Measurements from ENCODE around the gene ZSWIM3. TPM values are rescaled to one million over a fixed set of nuclear protein-coding genes. Genes with fewer than 3 reads are reported as not detected.
"Not testable (repeated sequence)": the region's sequence is repeated elsewhere in the genome, so short reads cannot be mapped to it uniquely, and the experiment has no call there.

ZSWIM3 gene
- total RNA-seq, 2 donors from 2014 or later, result 4.6 to 5.2 TPM

GRCh38 chr20:45872626-45873025, 15.2 kb downstream of the ZSWIM3 start:
- H3K9ac ChIP-seq (ENCODE audit: low read depth in 2 of 2, low read length in 2 of 2), result no peak overlapping the region
- no peak for DNase-seq

GRCh38 chr20:45873409-45874103, 16.1 kb downstream of the ZSWIM3 start:
- H3K4me3 ChIP-seq, result no peak overlapping the region
- no peaks in the 10 kb centered on the region for H3K9me3 ChIP-seq
- H3K9ac ChIP-seq (ENCODE audit: low read depth in 2 of 2, low read length in 2 of 2), result no peak overlapping the region
- H3K36me3 ChIP-seq, result no peaks in the 10 kb centered on the region
- H3K27me3 ChIP-seq, result no peaks in the 10 kb centered on the region
- no peaks in the 10 kb centered on the region for H3K4me1 ChIP-seq
- TF ChIP-seq CTCF (IDR thresholded peaks at IDR 0.05), result no peak
- DNase-seq, result no peak
- intact Hi-C loops (cut with DNase I), result no loop called here
- H3K27ac ChIP-seq, result no peak overlapping the region

More at GRCh38 chr20:45872626-45873025, 15.2 kb downstream of the ZSWIM3 start:
- intact Hi-C loops (cut with DNase I), result no loop called here
- no peak overlapping the region for H3K27ac ChIP-seq
- no peaks in the 10 kb centered on the region for H3K27me3 ChIP-seq
- H3K4me1 ChIP-seq, result no peaks in the 10 kb centered on the region
- no peaks in the 10 kb centered on the region for H3K9me3 ChIP-seq
- no peak for TF ChIP-seq CTCF (IDR thresholded peaks at IDR 0.05)
- H3K4me3 ChIP-seq, result no peak overlapping the region
- no peaks in the 10 kb centered on the region for H3K36me3 ChIP-seq

GRCh38 chr20:45874104-45874481, 16.7 kb downstream of the ZSWIM3 start:
- H3K27me3 ChIP-seq; H3K4me1 ChIP-seq; H3K9ac ChIP-seq (ENCODE audit: low read depth in 2 of 2, low read length in 2 of 2); intact Hi-C loops (cut with DNase I); DNase-seq; H3K27ac ChIP-seq; H3K9me3 ChIP-seq; H3K36me3 ChIP-seq; H3K4me3 ChIP-seq: not testable (repeated sequence)

- H3K27me3 ChIP-seq, result no peaks in the 10 kb centered on the region
- H3K9me3 ChIP-seq, result no peaks in the 10 kb centered on the region
- intact Hi-C loops (cut with DNase I), result no loop called here
- H3K4me3 ChIP-seq, result no peak overlapping the region
- DNase-seq, result no peak
- no peak for TF ChIP-seq CTCF (IDR thresholded peaks at IDR 0.05)
- H3K4me1 ChIP-seq, result no peaks in the 10 kb centered on the region
- H3K36me3 ChIP-seq, result no peaks in the 10 kb centered on the region
- H3K9ac ChIP-seq (ENCODE audit: low read depth in 2 of 2, low read length in 2 of 2), result no peak overlapping the region
- H3K27ac ChIP-seq, result no peak overlapping the region
Observed at GRCh38 chr20:45874576-45874975, 17.2 kb downstream of the ZSWIM3 start.

GRCh38 chr20:45878076-45878761, 20.8 kb downstream of the ZSWIM3 start:
- Histone ChIP-seq H3K9ac (ENCODE audit: low read depth in 2 of 2, low read length in 2 of 2) (no peak overlapping the region), H3K4me1 (no peaks in the 10 kb centered on the region), H3K27me3 (no peaks in the 10 kb centered on the region), H3K36me3 (peaks cover 6% of the 10 kb centered on the region), H3K4me3 (no peak overlapping the region), H3K27ac (no peak overlapping the region), H3K9me3 (no peaks in the 10 kb centered on the region)
- TF ChIP-seq CTCF (IDR thresholded peaks at IDR 0.05), result no peak
- no peak for DNase-seq
- intact Hi-C loops (cut with DNase I), result no loop called here

All from colonic mucosa (tissue), 4 donors.